SK-N-SH (cell line): ENCODE results near the gene HINT2. TPM values are rescaled to one million over a fixed set of nuclear protein-coding genes. Genes with fewer than 3 reads are reported as not detected.

Source experiments
- CTCF ChIA-PET: fragments of 300-600, 350-600 bp; formaldehyde crosslinking; extraction: SDS; loops from one replicate; lab custom pipeline; 2021; lab: Yijun Ruan, JAX
- POLR2A ChIA-PET: fragments of 350-600 bp; sonication (Branson Sonifier 250); formaldehyde crosslinking; extraction: SDS; loops from one replicate; lab custom pipeline; 2020; ENCODE audit warnings: antibody characterized with exemption, inconsistent platforms; lab: Yijun Ruan, JAX
- DNase-seq: peaks from one replicate; pipeline ENCODE4 v3.0.0; 2012
- H2AFZ ChIP-seq: fragments of 200-600 bp; sonication (generic); 2 replicates; pipeline ENCODE4 v1.8.1; 2016; ENCODE audit warnings: antibody characterized with exemption, mild to moderate bottlenecking, low read depth
- H3F3A ChIP-seq: fragments of 200-600 bp; sonication (generic); replicated peaks from 2 replicates; pipeline ENCODE3; 2016; ENCODE audit warnings: antibody characterized with exemption, mild to moderate bottlenecking; ENCODE audit not compliant: insufficient read depth
- H3K27ac ChIP-seq, 2 experiments: fragments of 200-500 bp in 1 of 2; fragments of 200-600 bp in 1 of 2; sonication (Bioruptor generic) in 1 of 2; sonication (generic), shearing (Covaris generic) in 1 of 2; 2 replicates each; pipeline versions ENCODE4 v1.5.1 to v1.6.1; 2014 to 2016; ENCODE audit warnings: low read depth in 2 of 2, inconsistent platforms in 1 of 2, low read length in 1 of 2, mild to moderate bottlenecking in 1 of 2, mixed read lengths in 1 of 2
- H3K27me3 ChIP-seq: fragments of 200-600 bp; sonication (generic), shearing (Covaris generic); 2 replicates; pipeline ENCODE4 v1.6.1; 2016; ENCODE audit warnings: mixed run types; ENCODE audit not compliant: insufficient read depth
- H3K36me3 ChIP-seq, 2 experiments: fragments of 200-500 bp in 1 of 2; fragments of 200-600 bp in 1 of 2; sonication (Bioruptor generic) in 1 of 2; sonication (generic) in 1 of 2; replicated peaks in 1 of 2; 2 replicates each; pipeline versions ENCODE3 to v1.5.1; 2014 to 2016; ENCODE audit warnings: low read length in 1 of 2, mild to moderate bottlenecking in 1 of 2; ENCODE audit not compliant: insufficient read depth in 2 of 2, control insufficient read depth in 1 of 2
- H3K4me1 ChIP-seq, 2 experiments: fragments of 200-500 bp in 1 of 2; fragments of 200-600 bp in 1 of 2; sonication (Bioruptor generic) in 1 of 2; sonication (generic), shearing (Covaris generic) in 1 of 2; 2 replicates each; pipeline versions ENCODE4 v1.5.1 to v1.6.1; 2014 to 2016; ENCODE audit warnings: low read depth in 1 of 2, low read length in 1 of 2, mixed run types in 1 of 2; ENCODE audit not compliant: insufficient read depth in 2 of 2, control insufficient read depth in 1 of 2
- H3K4me2 ChIP-seq: fragments of 200-600 bp; sonication (generic), shearing (Covaris generic); 2 replicates; pipeline ENCODE4 v1.6.1; 2017; ENCODE audit warnings: mixed run types
- H3K4me3 ChIP-seq, 2 experiments: fragments of 200-500 bp in 1 of 2; fragments of 200-600 bp in 1 of 2; sonication (Bioruptor generic) in 1 of 2; sonication (generic), shearing (Covaris generic) in 1 of 2; 2 replicates each; pipeline versions ENCODE4 v1.5.1 to v1.8.1; 2014 to 2016; ENCODE audit warnings: low read depth in 2 of 2, inconsistent platforms in 1 of 2, low read length in 1 of 2, mild to moderate bottlenecking in 1 of 2, mixed read lengths in 1 of 2, moderate library complexity in 1 of 2
- H3K79me2 ChIP-seq: fragments of 200-600 bp; sonication (generic); 2 replicates; pipeline ENCODE4 v1.8.1; 2017; ENCODE audit warnings: mild to moderate bottlenecking; ENCODE audit not compliant: insufficient read depth
- H3K9ac ChIP-seq: fragments of 200-600 bp; sonication (generic); 2 replicates; pipeline ENCODE4 v1.6.1; 2017; ENCODE audit warnings: mixed run types
- H3K9me2 ChIP-seq: fragments of 200-600 bp; sonication (generic); 2 replicates; pipeline ENCODE4 v1.6.1; 2017; ENCODE audit warnings: mixed run types
- H3K9me3 ChIP-seq: fragments of 200-600 bp; sonication (generic); 2 replicates; pipeline ENCODE4 v1.6.1; 2017; ENCODE audit warnings: mixed run types, mild to moderate bottlenecking, moderate library complexity
- H4K20me1 ChIP-seq: fragments of 200-600 bp; sonication (generic); 2 replicates; pipeline ENCODE4 v1.6.1; 2017; ENCODE audit warnings: mild to moderate bottlenecking, mixed run types; ENCODE audit not compliant: insufficient read depth
- EP300 ChIP-seq, 2 experiments: IDR thresholded peaks; 2 replicates each; pipeline versions ENCODE4 v1.4.0 to v1.6.1; 2012; ENCODE audit warnings: borderline replicate concordance in 1 of 2, low read depth in 1 of 2, low read length in 1 of 2
- FOXM1 ChIP-seq: IDR thresholded peaks from 2 replicates; pipeline ENCODE4 v1.4.0; 2012; ENCODE audit warnings: low read depth, mild to moderate bottlenecking
- JUND ChIP-seq: IDR thresholded peaks from 2 replicates; pipeline ENCODE4 v1.4.0; 2012
- MAX ChIP-seq: IDR thresholded peaks from 2 replicates; pipeline ENCODE4 v1.4.0; 2012; ENCODE audit warnings: low read depth
- NRF1 ChIP-seq: IDR thresholded peaks from 2 replicates; pipeline ENCODE4 v1.6.1; 2012; ENCODE audit warnings: low read depth, mild to moderate bottlenecking, low read length
- PBX3 ChIP-seq: IDR thresholded peaks from 2 replicates; pipeline ENCODE4; 2012
- POLR2AphosphoS5 ChIP-seq: IDR thresholded peaks from 2 replicates; pipeline ENCODE4 v1.6.1; 2012; ENCODE audit warnings: low read depth, low read length
- RCOR1 ChIP-seq: fragments of 150-350 bp; IDR thresholded peaks from 2 replicates; pipeline ENCODE4 v1.6.1; 2017; ENCODE audit warnings: antibody characterized with exemption, low read length
- SMC3 ChIP-seq: IDR thresholded peaks from 2 replicates; pipeline ENCODE4 v1.6.1; 2012; ENCODE audit warnings: low read depth, low read length, improper control_type of control experiment
- TEAD4 ChIP-seq: IDR thresholded peaks from 2 replicates; pipeline ENCODE4 v1.4.0; 2012; ENCODE audit warnings: mild to moderate bottlenecking, borderline replicate concordance; ENCODE audit not compliant: insufficient read depth
- USF2 ChIP-seq: fragments of 150-350 bp; IDR thresholded peaks from 2 replicates; pipeline ENCODE4 v1.6.1; 2017; ENCODE audit warnings: antibody characterized with exemption, low read length, low read depth, borderline replicate concordance
- YY1 ChIP-seq: IDR thresholded peaks from 2 replicates; pipeline ENCODE4 v1.4.0; 2012; ENCODE audit warnings: low read depth, mild to moderate bottlenecking
- ZBTB33 ChIP-seq: IDR thresholded peaks from 2 replicates; pipeline ENCODE4 v1.4.0; 2012; ENCODE audit warnings: low read depth, borderline replicate concordance
- WGBS: methylation state at CpG from one replicate; pipeline ENCODE4 v1.1.6; 2017; ENCODE audit warnings: low lambda C conversion rate; 5-methylcytosine and 5-hydroxymethylcytosine counted together
- polyA plus RNA-seq, 3 experiments: library from polyadenylated mRNA; depleted of rRNA; stranded (reverse); fragments of >200 nt; gene quantifications; 2 replicates each; pipeline ENCODE4 v1.2.3, GENCODE V29; 2012

HINT2 gene
- polyA plus RNA-seq, 1 of the 3 experiments (the other 2 are of a cell fraction): 57.2 TPM

- DNase-seq: no peak
- Histone ChIP-seq H3K27me3 (no peaks in the 10 kb centered on the region), H3K79me2 (no peaks in the 10 kb centered on the region), H3K9me3 (no peaks in the 10 kb centered on the region), H3K4me3 (no peak overlapping the region), H3K36me3 (no peaks in the 10 kb centered on the region), H3K9ac (no peak overlapping the region), H3F3A (peaks cover 5% of the 10 kb centered on the region), H4K20me1 (no peaks in the 10 kb centered on the region), H3K4me2 (no peak overlapping the region), H3K9me2 (no peaks in the 10 kb centered on the region), H3K27ac (no peak overlapping the region)
- CTCF ChIA-PET: interaction anchor here (1.0 to 2.1 kb wide), 2 partner anchors 23 to 71 kb away, joined by 5 to 6 read pairs; no protein-coding TSS in a partner anchor
- POLR2A ChIA-PET: no interaction called here
- TF ChIP-seq JUND (no peak), FOXM1 (no peak), TEAD4 (no peak), POLR2AphosphoS5 (no peak), ZBTB33 (no peak), USF2 (no peak), PBX3 (no peak), RCOR1 (no peak), NRF1 (no peak), MAX (no peak), SMC3 (no peak), YY1 (no peak), EP300 (IDR thresholded peaks at IDR 0.05; ENCODE audit: borderline replicate concordance in 1 of 2, low read depth in 1 of 2, low read length in 1 of 2) (no peak)
- TF ChIP-seq, all 33 proteins: peak for 0
- H3K4me1 ChIP-seq: peaks cover 5 to 11% of the 10 kb centered on the region in 2 experiments; a peak in 3 of 4 replicates
- H2AFZ ChIP-seq: no peak overlapping the region
- 97% methylated on average over 1 of the region's 1 CpG for WGBS
These were observed 47.4 kb downstream of the HINT2 start for GRCh38 chr9:35767458-35767857.

GRCh38 chr9:35766997-35767396 lies 47.8 kb downstream of the HINT2 start:
- CTCF ChIA-PET: interaction anchor here (1.0 kb wide), 1 partner anchor 24 kb away, joined by 5 read pairs; no protein-coding TSS in a partner anchor
- 76% methylated on average over 2 of the region's 2 CpGs for WGBS
- TF ChIP-seq FOXM1: no peak
- no peak for TF ChIP-seq MAX

More at GRCh38 chr9:35766997-35767396, 47.8 kb downstream of the HINT2 start:
- H3K4me1 ChIP-seq: peaks cover 5 to 11% of the 10 kb centered on the region in 2 experiments; a peak in 3 of 4 replicates
- no peaks in the 10 kb centered on the region for H3K27me3 ChIP-seq
- H3K36me3 ChIP-seq: no peaks in the 10 kb centered on the region
- H3F3A ChIP-seq: peaks cover 5% of the 10 kb centered on the region
- no peaks in the 10 kb centered on the region for H3K79me2 ChIP-seq
- no peak overlapping the region for H2AFZ ChIP-seq
- H3K9me2 ChIP-seq: no peaks in the 10 kb centered on the region
- H3K9me3 ChIP-seq: no peaks in the 10 kb centered on the region
- no peak for DNase-seq
- H3K9ac ChIP-seq: no peak overlapping the region
- no peak overlapping the region for H3K27ac ChIP-seq
- H3K4me3 ChIP-seq: no peak overlapping the region
- H3K4me2 ChIP-seq: no peak overlapping the region
- no peaks in the 10 kb centered on the region for H4K20me1 ChIP-seq
- POLR2A ChIA-PET: no interaction called here
